Kidney epithelial cell (primary cell): ENCODE data around the gene SAMD1. TPM values are rescaled to one million over a fixed set of nuclear protein-coding genes. Genes with fewer than 3 reads are reported as not detected.

Experiments used
- DNase-seq: peaks from one replicate; pipeline ENCODE4 v3.0.0-alpha.2; 2010; ENCODE audit warnings: low read depth
- H3K27me3 ChIP-seq: 2 replicates; pipeline ENCODE4 v1.6.0; 2011; ENCODE audit warnings: low read length; ENCODE audit not compliant: control insufficient read depth, insufficient read depth
- H3K36me3 ChIP-seq: 2 replicates; pipeline ENCODE4 v1.5.1; 2011; ENCODE audit warnings: low read length; ENCODE audit not compliant: control insufficient read depth, insufficient read depth
- H3K4me3 ChIP-seq: 2 replicates; pipeline ENCODE4 v1.5.1; 2011; ENCODE audit warnings: low read depth, mild to moderate bottlenecking, control low read depth, low read length
- CTCF ChIP-seq: IDR thresholded peaks from 2 replicates; pipeline ENCODE4 v1.5.1; 2011; ENCODE audit warnings: mild to moderate bottlenecking, moderate library complexity, low read length, control low read depth, inconsistent platforms; ENCODE audit not compliant: insufficient read depth, poor library complexity, severe bottlenecking
- total RNA-seq: library from RNA; depleted of rRNA; stranded (reverse); fragments of >200 nt; gene quantifications from 2 replicates; pipeline ENCODE4 v1.2.3, GENCODE V29; 2015

Gene SAMD1
- total RNA-seq, 1 donor from 2014 or later, result 21.8 TPM

GRCh38 chr19:14082675-14082960, 7.9 kb downstream of the SAMD1 start:
- H3K36me3 ChIP-seq, result no peaks in the 10 kb centered on the region
- H3K27me3 ChIP-seq, result no peaks in the 10 kb centered on the region
- DNase-seq, result no peak
- no peak overlapping the region for H3K4me3 ChIP-seq
- no peak for TF ChIP-seq CTCF

GRCh38 chr19:14081797-14082674, 8.5 kb downstream of the SAMD1 start:
- no peak for TF ChIP-seq CTCF
- Histone ChIP-seq H3K27me3 (no peaks in the 10 kb centered on the region), H3K4me3 (peak overlapping the region; percentile 69), H3K36me3 (no peaks in the 10 kb centered on the region)
- DNase-seq, result no peak

- no peak for TF ChIP-seq CTCF
- peak; percentile 98 for DNase-seq
- Histone ChIP-seq H3K36me3 (no peaks in the 10 kb centered on the region), H3K4me3 (peak overlapping the region; percentile 69), H3K27me3 (no peaks in the 10 kb centered on the region)
Observed at GRCh38 chr19:14080887-14081796, 9.4 kb downstream of the SAMD1 start.

GRCh38 chr19:14078411-14078810, 12.1 kb downstream of the SAMD1 start:
- no peak overlapping the region for H3K4me3 ChIP-seq
- DNase-seq, result no peak
- no peaks in the 10 kb centered on the region for H3K27me3 ChIP-seq
- H3K36me3 ChIP-seq, result no peaks in the 10 kb centered on the region
- no peak for TF ChIP-seq CTCF

- peak overlapping the region; percentile 78 for H3K4me3 ChIP-seq
- DNase-seq, result no peak
- no peak for TF ChIP-seq CTCF
- no peaks in the 10 kb centered on the region for H3K27me3 ChIP-seq
- no peaks in the 10 kb centered on the region for H3K36me3 ChIP-seq
Observed at GRCh38 chr19:14073925-14074838, 16.4 kb downstream of the SAMD1 start.
